ENCODE measurements around the gene CXorf65. TPM values are rescaled to one million over a fixed set of nuclear protein-coding genes. Genes with fewer than 3 reads are reported as not detected.

The CXorf65 gene
- total RNA-seq, 1 donor from 2014 or later = not detected

GRCh38 chrX:71056867-71057266 is 49.7 kb downstream of the CXorf65 start:
- no peaks in the 10 kb centered on the region for H3K4me1 Mint-ChIP-seq (ENCODE audit: unreplicated experiment)
- no peak overlapping the region for H3K4me3 Mint-ChIP-seq (ENCODE audit: unreplicated experiment)
- no peaks in the 10 kb centered on the region for H3K27me3 Mint-ChIP-seq (ENCODE audit: unreplicated experiment)
- no peaks in the 10 kb centered on the region for H3K9me3 Mint-ChIP-seq (ENCODE audit: unreplicated experiment)
- no peak for TF ChIP-seq CTCF (IDR thresholded peaks at IDR 0.05; ENCODE audit: unreplicated experiment)
- DNase-seq (ENCODE audit: low spot score) = no peak
- peaks cover 8% of the 10 kb centered on the region for H3K36me3 Mint-ChIP-seq (ENCODE audit: low read depth, unreplicated experiment)
- no peak overlapping the region for H3K27ac Mint-ChIP-seq (ENCODE audit: unreplicated experiment)

Other genes with a start within 250 kb of the CXorf65 start
- gene TEX11, start 198.0 kb downstream of the CXorf65 start, total RNA-seq (ENCODE audit: unreplicated experiment) = not detected
- gene SLC7A3, start 175.6 kb downstream of the CXorf65 start, total RNA-seq (ENCODE audit: unreplicated experiment) = 1.1 TPM
- gene SNX12, start 38.4 kb downstream of the CXorf65 start, total RNA-seq (ENCODE audit: unreplicated experiment) = 95.0 TPM
- gene FOXO4, start 10.9 kb downstream of the CXorf65 start, total RNA-seq (ENCODE audit: unreplicated experiment) = 16.4 TPM
- gene IL2RG, start 4.8 kb upstream of the CXorf65 start, total RNA-seq (ENCODE audit: unreplicated experiment) = not detected
- gene MED12, start 11.9 kb upstream of the CXorf65 start, total RNA-seq (ENCODE audit: unreplicated experiment) = 128 TPM
- gene NLGN3, start 38.1 kb upstream of the CXorf65 start, total RNA-seq (ENCODE audit: unreplicated experiment) = 1.7 TPM
- gene GJB1, start 116.5 kb upstream of the CXorf65 start, total RNA-seq (ENCODE audit: unreplicated experiment) = not detected
- gene ZMYM3, start 147.4 kb upstream of the CXorf65 start, total RNA-seq (ENCODE audit: unreplicated experiment) = 78.1 TPM
- gene NONO, start 176.9 kb upstream of the CXorf65 start, total RNA-seq (ENCODE audit: unreplicated experiment) = 549 TPM
- gene ITGB1BP2, start 195.0 kb upstream of the CXorf65 start, total RNA-seq (ENCODE audit: unreplicated experiment) = 2.8 TPM

All from endothelial cell (in vitro differentiated cells).